NOMO-1 treated with dmso at 0.1 percent for 144 hours (cell line): ENCODE results near the gene HEXD.
"Not testable (repeated sequence)": the region's sequence is repeated elsewhere in the genome, so short reads cannot be mapped to it uniquely, and the experiment has no call there.

Source experiments
- DNase-seq: peaks from one replicate; lab custom pipeline; 2025; ENCODE audit not compliant: unreplicated experiment; lab: John Stamatoyannopoulos, UW

The HEXD gene

GRCh38 chr17:82439829-82440365 lies 21.8 kb downstream of the HEXD start:
- no peak for DNase-seq

DNA sequence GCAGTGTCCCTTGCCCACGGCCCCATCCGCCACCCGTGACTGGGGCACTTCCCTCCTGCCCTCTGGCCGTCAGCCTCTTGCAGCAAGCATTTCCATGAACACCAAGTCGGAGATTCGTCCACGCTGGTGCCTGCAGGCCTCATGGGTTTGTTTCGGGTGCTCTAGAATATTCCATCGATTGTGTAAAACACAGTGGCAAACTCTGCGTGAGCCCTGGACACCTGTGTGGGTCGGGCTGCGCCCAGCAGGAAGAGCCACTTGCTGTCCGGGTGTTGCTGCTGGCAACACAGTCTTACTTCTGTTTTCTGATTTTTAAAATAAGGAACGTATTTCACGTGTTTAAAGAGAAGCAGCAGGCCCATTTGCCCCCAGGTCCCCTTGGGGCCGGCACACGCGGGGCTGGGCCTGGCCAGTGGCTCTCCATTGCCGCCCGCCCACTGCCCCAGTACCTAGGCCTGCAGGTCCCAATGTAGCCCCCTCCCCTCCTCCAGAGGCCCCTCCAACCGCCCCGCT lies 22.4 kb downstream of the HEXD start:
- no peak for DNase-seq

DNA sequence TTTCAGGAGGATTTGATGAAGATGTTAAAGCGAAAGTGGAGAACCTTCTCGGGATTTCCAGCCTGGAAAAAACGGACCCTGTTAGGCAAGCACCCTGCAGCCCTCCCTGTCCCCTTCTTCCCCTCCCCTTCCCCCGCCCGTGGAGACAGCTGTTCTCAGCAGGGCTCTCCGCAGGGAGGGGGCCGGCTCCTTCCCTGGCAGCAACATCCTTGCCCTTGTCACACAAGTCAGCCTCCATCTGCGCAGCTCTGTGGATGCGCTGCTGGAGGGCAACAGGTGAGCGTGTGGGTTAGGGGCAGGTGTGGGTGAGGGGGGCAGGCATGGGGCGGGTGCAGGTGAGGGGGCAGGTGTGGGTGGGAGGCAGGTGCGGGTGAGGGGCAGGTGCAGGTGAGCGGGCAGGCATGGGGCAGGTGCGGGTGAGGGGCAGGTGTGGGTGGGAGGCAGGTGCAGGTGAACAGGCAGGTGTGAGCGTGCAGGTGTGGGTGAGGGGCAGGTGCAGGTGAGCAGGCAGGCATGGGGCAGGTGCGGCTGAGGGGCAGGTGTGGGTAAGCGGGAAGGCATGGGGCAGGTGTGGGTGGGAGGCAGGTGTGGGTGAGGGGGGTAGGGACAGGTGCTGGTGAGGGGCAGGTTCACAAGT lies 23.0 kb downstream of the HEXD start:
- no peak for DNase-seq

DNA sequence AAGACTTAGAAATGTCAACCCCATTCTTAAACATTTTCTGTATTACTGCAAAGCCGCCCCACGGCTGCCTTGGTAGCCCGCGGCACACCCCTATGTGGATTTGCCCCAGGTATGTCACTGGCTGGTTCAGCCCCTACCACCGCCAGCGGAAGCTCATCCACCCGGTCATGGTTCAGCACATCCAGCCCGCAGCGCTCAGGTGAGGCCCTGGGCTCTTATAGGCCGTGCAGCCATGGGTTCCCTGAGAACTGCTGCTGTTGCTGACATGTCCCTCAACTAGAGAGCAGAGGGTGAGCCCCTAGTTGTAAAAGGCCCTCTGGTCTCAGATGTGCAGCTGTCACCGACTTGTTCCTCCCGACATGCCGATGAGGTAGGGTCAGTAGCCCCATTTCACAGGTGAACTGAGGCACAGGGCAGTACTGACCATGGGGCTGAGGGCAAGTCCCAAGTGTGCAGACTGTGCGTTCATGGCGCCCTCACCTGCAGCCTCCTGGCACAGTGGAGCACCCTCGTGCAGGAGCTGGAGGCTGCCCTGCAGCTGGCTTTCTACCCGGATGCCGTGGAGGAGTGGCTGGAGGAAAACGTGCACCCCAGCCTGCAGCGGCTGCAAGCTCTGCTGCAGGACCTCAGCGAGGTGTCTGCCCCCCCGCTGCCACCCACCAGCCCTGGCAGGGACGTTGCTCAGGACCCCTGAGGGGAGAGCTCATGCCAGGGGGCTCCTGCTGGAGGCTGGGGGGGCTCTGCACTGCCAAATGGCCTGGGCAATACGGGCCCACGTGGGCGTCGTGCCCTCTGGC lies 23.7 kb downstream of the HEXD start:
- no peak for DNase-seq

DNA sequence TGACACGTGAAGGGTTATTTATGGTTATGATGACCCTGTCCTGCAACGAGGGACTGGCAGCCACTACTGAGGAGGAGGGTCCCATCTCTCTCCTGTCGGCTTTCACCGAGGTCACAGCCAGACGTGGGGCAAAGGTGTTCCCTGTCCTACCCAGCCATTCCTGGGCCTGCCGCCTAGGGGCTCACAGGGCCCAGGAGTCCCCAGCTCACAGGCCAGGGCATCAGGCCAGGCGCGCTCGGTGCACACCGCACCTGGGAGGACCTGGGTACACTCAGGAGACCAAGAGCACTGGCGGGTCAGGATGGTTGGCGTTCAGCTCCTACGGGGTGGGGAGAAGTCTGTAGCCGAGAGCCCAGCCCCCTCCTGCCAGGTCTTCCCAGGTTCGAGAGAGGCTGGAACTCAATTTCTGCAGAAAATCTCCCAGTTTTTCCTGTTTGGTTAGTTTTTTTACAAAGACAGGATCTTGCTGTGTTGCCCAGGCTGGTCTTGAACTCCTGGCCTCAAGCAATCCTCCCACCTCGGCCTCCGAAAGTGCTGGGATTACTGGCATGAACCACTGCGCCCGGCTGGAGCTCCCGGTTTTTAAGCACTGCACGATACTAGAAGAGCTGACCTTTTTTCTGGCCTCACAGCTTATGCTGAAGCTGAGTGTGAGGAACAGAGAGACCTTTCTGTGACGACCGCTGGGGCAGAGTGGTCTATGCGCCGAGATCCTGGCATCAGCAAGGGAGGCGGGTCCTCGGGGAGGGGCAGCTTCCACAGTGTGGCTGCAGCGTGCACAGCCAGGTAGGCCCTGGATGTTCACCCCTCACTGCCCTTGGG lies 24.7 kb downstream of the HEXD start:
- DNase-seq, result no peak

- DNase-seq, result no peak
Observed at GRCh38 chr17:82443465-82444283, 25.5 kb downstream of the HEXD start.

- no peak for DNase-seq
Observed at GRCh38 chr17:82444284-82444893, 26.2 kb downstream of the HEXD start.

- no peak for DNase-seq
Observed at GRCh38 chr17:82444941-82445521, 26.9 kb downstream of the HEXD start.

- no peak for DNase-seq
Observed at GRCh38 chr17:82445542-82445941, 27.4 kb downstream of the HEXD start.

DNA sequence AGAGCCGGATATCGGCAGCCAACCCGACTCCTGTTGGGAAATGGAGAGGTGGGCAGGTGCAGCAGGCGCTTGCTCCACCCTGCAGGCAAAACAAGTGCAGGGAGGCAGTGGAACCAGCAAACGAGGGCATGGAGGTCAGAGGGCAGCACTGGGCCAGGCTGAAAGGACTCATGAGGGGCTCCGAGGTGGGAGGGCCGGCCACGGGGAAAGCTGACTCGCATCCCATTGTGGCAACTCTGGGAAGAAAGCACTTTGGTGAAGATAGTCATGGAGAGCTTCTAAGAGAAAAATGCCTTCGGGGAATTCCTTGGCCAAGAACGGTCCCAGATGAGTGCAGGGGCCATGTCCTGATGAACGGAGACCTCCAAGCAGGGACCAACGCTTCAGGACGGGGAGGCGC lies 28.0 kb downstream of the HEXD start:
- DNase-seq, result no peak

DNA sequence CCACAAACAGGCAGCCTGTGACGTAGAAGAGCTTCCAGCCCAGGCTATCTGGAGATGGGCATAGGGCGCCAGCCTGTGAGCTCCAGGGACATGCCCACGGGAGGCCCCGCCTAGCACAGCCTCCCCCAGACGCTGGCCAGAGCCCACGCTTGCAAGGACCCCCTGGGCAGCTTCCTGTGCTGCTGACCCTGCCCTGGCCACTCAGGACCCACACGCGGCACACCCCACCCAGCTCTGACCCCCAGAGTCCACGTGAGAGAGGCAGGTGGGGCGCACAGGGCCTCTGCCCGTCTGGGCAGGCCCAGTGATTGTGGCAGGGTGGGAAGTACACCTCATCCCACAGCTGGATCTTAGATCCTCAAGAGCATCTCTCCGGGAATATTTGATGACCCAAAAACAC lies 28.5 kb downstream of the HEXD start:
- no peak for DNase-seq

- no peak for DNase-seq
Observed at GRCh38 chr17:82447876-82448275, 29.7 kb downstream of the HEXD start.

- DNase-seq, result peak; percentile 65
Observed at GRCh38 chr17:82449131-82449882, 31.2 kb downstream of the HEXD start.

DNA sequence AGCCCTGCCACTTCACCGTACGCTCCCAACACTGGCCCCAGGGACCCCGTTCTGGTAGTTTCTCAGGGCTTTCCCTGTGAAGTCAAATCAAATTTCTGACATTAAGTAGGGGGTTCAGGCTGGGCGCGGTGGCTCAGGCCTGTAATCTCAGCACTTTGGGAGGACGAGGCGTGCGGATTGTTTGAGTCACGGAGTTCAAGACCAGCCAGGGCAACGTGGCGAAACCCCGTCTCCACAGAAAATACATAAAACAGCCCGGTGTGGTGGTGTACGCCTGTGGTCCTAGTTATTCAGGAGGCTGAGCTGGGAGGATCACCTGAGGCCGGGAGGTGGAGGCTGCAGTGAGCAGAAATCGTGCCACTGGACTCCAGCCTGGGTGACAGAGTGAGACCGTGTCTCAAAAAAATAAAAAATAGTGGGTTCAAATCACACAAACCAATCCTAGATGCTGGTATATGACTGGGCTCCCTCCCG lies 31.8 kb downstream of the HEXD start:
- no peak for DNase-seq

- DNase-seq, result peak; percentile 82
Observed at GRCh38 chr17:82450357-82451106, 32.4 kb downstream of the HEXD start, which contains the start of gene CYBC1. Gene CYBC1, minus strand, starts transcription at chr17:82450752. Its CDS starts 1,498 bp downstream, at chr17:82449254.

DNA sequence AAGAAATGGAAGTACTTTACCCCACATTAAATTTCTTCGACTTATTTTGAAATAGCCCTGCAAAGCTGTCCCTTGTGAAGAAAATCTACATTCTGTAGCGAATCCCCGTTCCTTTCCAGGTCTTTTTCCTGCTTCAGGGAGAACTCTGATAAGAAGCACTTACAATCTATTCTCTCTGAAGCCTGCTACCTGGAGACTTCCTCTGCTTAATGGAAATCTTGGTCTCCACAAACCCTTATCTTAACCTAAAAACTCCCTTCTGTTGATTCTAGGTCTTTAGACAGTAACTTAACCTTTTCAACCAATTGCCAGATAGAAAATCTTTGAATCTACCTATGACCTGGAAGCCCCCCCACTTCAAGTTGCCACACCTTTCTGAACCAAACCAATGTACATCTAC lies 34.0 kb downstream of the HEXD start:
- DNase-seq, result no peak

DNA sequence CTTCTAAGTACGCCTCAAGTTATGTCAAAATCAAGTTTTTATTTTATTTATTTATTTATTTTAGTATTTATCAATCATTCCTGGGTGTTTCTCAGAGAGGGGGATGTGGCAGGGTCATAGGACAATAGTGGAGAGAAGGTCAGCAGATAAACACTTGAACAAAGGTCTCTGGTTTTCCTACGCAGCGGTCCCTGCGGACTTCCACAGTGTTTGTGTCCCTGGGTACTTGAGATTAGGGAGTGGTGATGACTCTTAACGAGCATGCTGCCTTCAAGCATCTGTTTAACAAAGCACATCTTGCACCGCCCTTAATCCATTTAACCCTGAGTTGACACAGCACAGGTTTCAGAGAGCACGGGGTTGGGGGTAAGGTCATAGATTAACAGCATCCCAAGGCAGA lies 35.0 kb downstream of the HEXD start:
- not testable (repeated sequence) for DNase-seq

- not testable (repeated sequence) for DNase-seq
Observed at GRCh38 chr17:82453706-82454105, 35.6 kb downstream of the HEXD start.
